HepG2 (cell line): Measurements from ENCODE around the gene MORN5. TPM values are rescaled to one million over a fixed set of nuclear protein-coding genes. Genes with fewer than 3 reads are reported as not detected.

Source experiments
- ARID5B ChIP-seq: IDR thresholded peaks from 2 replicates; pipeline ENCODE4 v1.4.0; 2020; ENCODE audit warnings: mild to moderate bottlenecking, missing genetic modification reagents
- ETV6 ChIP-seq: sonication (generic); formaldehyde crosslinking; conservative IDR thresholded peaks from 2 replicates; pipeline ENCODE4 v1.4.0; 2020; ENCODE audit warnings: missing genetic modification reagents
- HINFP ChIP-seq: sonication (generic); formaldehyde crosslinking; IDR thresholded peaks from 2 replicates; pipeline ENCODE4 v1.4.0; 2020; ENCODE audit warnings: low read depth, mild to moderate bottlenecking, missing genetic modification reagents
- IRF1 ChIP-seq: sonication (generic); formaldehyde crosslinking; IDR thresholded peaks from 2 replicates; pipeline ENCODE4 v1.4.0; 2020; ENCODE audit warnings: low read depth, mild to moderate bottlenecking, missing genetic modification reagents
- MXD1 ChIP-seq: sonication (generic); formaldehyde crosslinking; IDR thresholded peaks from 2 replicates; pipeline ENCODE4 v1.4.0; 2020; ENCODE audit warnings: mild to moderate bottlenecking, missing genetic modification reagents
- NAIF1 ChIP-seq: sonication (generic); formaldehyde crosslinking; IDR thresholded peaks from 2 replicates; pipeline ENCODE4 v1.5.0; 2020; ENCODE audit warnings: mild to moderate bottlenecking, missing genetic modification reagents, borderline replicate concordance
- NR2F6 ChIP-seq, 2 experiments: IDR thresholded peaks; 2 replicates each; pipeline ENCODE4 v1.6.1; 2016; ENCODE audit warnings: antibody characterized with exemption in 1 of 2, mild to moderate bottlenecking in 1 of 2
- NRL ChIP-seq: sonication (generic); formaldehyde crosslinking; IDR thresholded peaks from 2 replicates; pipeline ENCODE4 v1.5.0; 2020; ENCODE audit warnings: missing genetic modification reagents, mild to moderate bottlenecking, moderate library complexity, borderline replicate concordance
- RFXANK ChIP-seq: IDR thresholded peaks from 2 replicates; pipeline ENCODE4 v1.6.1; 2016
- SALL2 ChIP-seq: sonication (generic); formaldehyde crosslinking; IDR thresholded peaks from 2 replicates; pipeline ENCODE4 v1.8.1; 2023; ENCODE audit warnings: mild to moderate bottlenecking, missing genetic modification reagents, inconsistent platforms
- SOX5 ChIP-seq: IDR thresholded peaks from 2 replicates; pipeline ENCODE4 v1.6.1; 2016; ENCODE audit warnings: borderline replicate concordance
- SRY ChIP-seq: sonication (generic); formaldehyde crosslinking; IDR thresholded peaks from 2 replicates; pipeline ENCODE4 v1.8.0; 2022; ENCODE audit warnings: mild to moderate bottlenecking, missing genetic modification reagents
- SSRP1 ChIP-seq: IDR thresholded peaks from 2 replicates; pipeline ENCODE4 v1.6.1; 2016; ENCODE audit warnings: control low read depth
- TEAD3 ChIP-seq: optimal IDR thresholded peaks from 2 replicates; pipeline ENCODE3; 2016; ENCODE audit warnings: borderline replicate concordance
- TP53 ChIP-seq: sonication (generic); formaldehyde crosslinking; conservative IDR thresholded peaks from 2 replicates; pipeline ENCODE4 v1.4.0; 2020; ENCODE audit warnings: missing genetic modification reagents
- ZBTB44 ChIP-seq: sonication (generic); formaldehyde crosslinking; IDR thresholded peaks from 2 replicates; pipeline ENCODE4 v1.4.0; 2020; ENCODE audit warnings: missing genetic modification reagents
- ZNF20 ChIP-seq: sonication (generic); formaldehyde crosslinking; IDR thresholded peaks from 2 replicates; pipeline ENCODE4 v1.4.0; 2020; ENCODE audit warnings: mild to moderate bottlenecking, moderate library complexity, missing genetic modification reagents
- ZNF234 ChIP-seq: sonication (generic); formaldehyde crosslinking; conservative IDR thresholded peaks from 2 replicates; pipeline ENCODE4 v1.5.1; 2020; ENCODE audit warnings: mild to moderate bottlenecking, missing genetic modification reagents
- ZNF543 ChIP-seq: sonication (generic); formaldehyde crosslinking; IDR thresholded peaks from 2 replicates; pipeline ENCODE4 v1.4.0; 2020; ENCODE audit warnings: mild to moderate bottlenecking, missing genetic modification reagents
- ZNF879 ChIP-seq: sonication (generic); formaldehyde crosslinking; IDR thresholded peaks from 2 replicates; pipeline ENCODE4 v1.8.1; 2023; ENCODE audit warnings: missing genetic modification reagents
- ZNF883 ChIP-seq: sonication (generic); formaldehyde crosslinking; IDR thresholded peaks from 2 replicates; pipeline ENCODE4 v1.5.1; 2020; ENCODE audit warnings: mild to moderate bottlenecking, missing genetic modification reagents; ENCODE audit errors: not compliant biosample characterization
- ZSCAN30 ChIP-seq: sonication (generic); formaldehyde crosslinking; IDR thresholded peaks from 2 replicates; pipeline ENCODE4 v1.5.0; 2020; ENCODE audit warnings: mild to moderate bottlenecking, missing genetic modification reagents
- polyA plus RNA-seq, 8 experiments: library from polyadenylated mRNA; depleted of rRNA in 3 of 8; stranded (reverse) in 7 of 8; unstranded in 1 of 8; fragments of >200 nt; fragmentation: Illumina TruSeq in 4 of 8; extraction: Trizol in 4 of 8; gene quantifications; 2 replicates each; pipeline versions ENCODE4 v1.2.1 to v1.2.3, GENCODE V29; 2011 to 2016; ENCODE audit warnings: low read depth in 4 of 8, missing spikeins in 1 of 8, mixed read lengths in 1 of 8; ENCODE audit not compliant: insufficient read depth in 1 of 8
- total RNA-seq, 5 experiments: library from RNA; depleted of rRNA; stranded (reverse); fragments of >200 nt; fragmentation: Illumina TruSeq; extraction: Trizol; gene quantifications; 2 replicates each; pipeline ENCODE4 v1.2.3, GENCODE V29; 2016; ENCODE audit warnings: low read depth in 1 of 5

MORN5 gene
- total and polyA plus RNA-seq, 2 of the 13 experiments (the other 11 are each of a cell fraction or from before 2014, with no cell fraction given) = not detected

- TF ChIP-seq SRY (peak; percentile 75; the same call in 1 of the 2 replicates), ETV6 (CRISPR knock-in tag) (0 out of 2 replicates have a peak, but pooled peaks have one; percentile 59), ARID5B (CRISPR knock-in tag) (peak; percentile 19), IRF1 (CRISPR knock-in tag) (no peak), ZNF879 (CRISPR knock-in tag) (no peak), TP53 (CRISPR knock-in tag) (no peak), NR2F6 (IDR thresholded peaks at IDR 0.05) (no peak), NR2F6 (CRISPR knock-in tag; IDR thresholded peaks at IDR 0.05) (no peak), ZNF543 (CRISPR knock-in tag) (no peak), SOX5 (CRISPR knock-in tag) (no peak), ZNF234 (CRISPR knock-in tag) (no peak), MXD1 (CRISPR knock-in tag) (peak; percentile 64), HINFP (CRISPR knock-in tag) (no peak), ZNF883 (CRISPR knock-in tag) (no peak), ZSCAN30 (no peak), TEAD3 (peak; percentile 42), SALL2 (CRISPR knock-in tag) (peak; percentile 52; the same call in 1 of the 2 replicates), SSRP1 (CRISPR knock-in tag) (no peak), ZBTB44 (CRISPR knock-in tag) (no peak), NRL (CRISPR knock-in tag) (peak; percentile 68; the same call in 1 of the 2 replicates), NAIF1 (no peak), ZNF20 (no peak), RFXANK (CRISPR knock-in tag) (no peak)
Observed at GRCh38 chr9:122159026-122159924, at the start of gene MORN5, which contains the start of gene NDUFA8 (continued).
